ENCODE measurements around the gene MYBBP1A.
"Not testable (repeated sequence)": the region's sequence is repeated elsewhere in the genome, so short reads cannot be mapped to it uniquely, and the experiment has no call there.

MYBBP1A gene, protein sequence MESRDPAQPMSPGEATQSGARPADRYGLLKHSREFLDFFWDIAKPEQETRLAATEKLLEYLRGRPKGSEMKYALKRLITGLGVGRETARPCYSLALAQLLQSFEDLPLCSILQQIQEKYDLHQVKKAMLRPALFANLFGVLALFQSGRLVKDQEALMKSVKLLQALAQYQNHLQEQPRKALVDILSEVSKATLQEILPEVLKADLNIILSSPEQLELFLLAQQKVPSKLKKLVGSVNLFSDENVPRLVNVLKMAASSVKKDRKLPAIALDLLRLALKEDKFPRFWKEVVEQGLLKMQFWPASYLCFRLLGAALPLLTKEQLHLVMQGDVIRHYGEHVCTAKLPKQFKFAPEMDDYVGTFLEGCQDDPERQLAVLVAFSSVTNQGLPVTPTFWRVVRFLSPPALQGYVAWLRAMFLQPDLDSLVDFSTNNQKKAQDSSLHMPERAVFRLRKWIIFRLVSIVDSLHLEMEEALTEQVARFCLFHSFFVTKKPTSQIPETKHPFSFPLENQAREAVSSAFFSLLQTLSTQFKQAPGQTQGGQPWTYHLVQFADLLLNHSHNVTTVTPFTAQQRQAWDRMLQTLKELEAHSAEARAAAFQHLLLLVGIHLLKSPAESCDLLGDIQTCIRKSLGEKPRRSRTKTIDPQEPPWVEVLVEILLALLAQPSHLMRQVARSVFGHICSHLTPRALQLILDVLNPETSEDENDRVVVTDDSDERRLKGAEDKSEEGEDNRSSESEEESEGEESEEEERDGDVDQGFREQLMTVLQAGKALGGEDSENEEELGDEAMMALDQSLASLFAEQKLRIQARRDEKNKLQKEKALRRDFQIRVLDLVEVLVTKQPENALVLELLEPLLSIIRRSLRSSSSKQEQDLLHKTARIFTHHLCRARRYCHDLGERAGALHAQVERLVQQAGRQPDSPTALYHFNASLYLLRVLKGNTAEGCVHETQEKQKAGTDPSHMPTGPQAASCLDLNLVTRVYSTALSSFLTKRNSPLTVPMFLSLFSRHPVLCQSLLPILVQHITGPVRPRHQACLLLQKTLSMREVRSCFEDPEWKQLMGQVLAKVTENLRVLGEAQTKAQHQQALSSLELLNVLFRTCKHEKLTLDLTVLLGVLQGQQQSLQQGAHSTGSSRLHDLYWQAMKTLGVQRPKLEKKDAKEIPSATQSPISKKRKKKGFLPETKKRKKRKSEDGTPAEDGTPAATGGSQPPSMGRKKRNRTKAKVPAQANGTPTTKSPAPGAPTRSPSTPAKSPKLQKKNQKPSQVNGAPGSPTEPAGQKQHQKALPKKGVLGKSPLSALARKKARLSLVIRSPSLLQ (N-terminal part only)

GRCh38 chr17:4554997-4555799 lies at the start of gene MYBBP1A:
MYBBP1A (minus strand) TSS chr17:4555384; CDS start chr17:4555324, 60 bp downstream.
- peak; percentile 96 to 97 for DNase-seq (ENCODE audit: low read depth in 2 of 2)

- DNase-seq (ENCODE audit: low read depth in 2 of 2) = not testable (repeated sequence)
Observed at GRCh38 chr17:4604736-4605135, 49.6 kb upstream of the MYBBP1A start.

- DNase-seq (ENCODE audit: low read depth in 2 of 2) = no peak
Observed at GRCh38 chr17:4604111-4604644, 49.0 kb upstream of the MYBBP1A start.

DNA sequence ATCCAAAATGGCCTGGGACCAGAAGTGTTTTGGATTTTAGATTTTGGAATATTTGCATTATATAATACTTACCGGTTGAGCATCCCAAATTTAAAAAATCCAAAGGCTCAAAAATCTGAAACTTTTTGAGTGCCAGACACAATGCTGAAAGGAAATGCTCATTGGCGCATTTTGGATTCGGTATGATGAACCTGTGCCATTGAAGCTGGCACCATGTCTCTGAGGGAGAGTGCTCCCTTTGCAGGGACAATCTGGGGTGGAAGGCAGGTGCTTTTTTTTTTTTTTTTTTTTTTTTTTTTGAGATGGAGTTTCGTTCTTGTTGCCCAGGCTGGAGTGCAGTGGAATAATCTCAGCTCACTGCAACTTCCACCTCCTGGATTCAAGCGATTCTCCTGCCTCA lies 46.9 kb upstream of the MYBBP1A start:
- no peak for DNase-seq (ENCODE audit: low read depth in 2 of 2)

GRCh38 chr17:4601326-4601725 lies 46.1 kb upstream of the MYBBP1A start:
- no peak for DNase-seq (ENCODE audit: low read depth in 2 of 2)

- DNase-seq (ENCODE audit: low read depth in 2 of 2) = no peak
Observed at GRCh38 chr17:4600563-4600962, 45.4 kb upstream of the MYBBP1A start.

DNA sequence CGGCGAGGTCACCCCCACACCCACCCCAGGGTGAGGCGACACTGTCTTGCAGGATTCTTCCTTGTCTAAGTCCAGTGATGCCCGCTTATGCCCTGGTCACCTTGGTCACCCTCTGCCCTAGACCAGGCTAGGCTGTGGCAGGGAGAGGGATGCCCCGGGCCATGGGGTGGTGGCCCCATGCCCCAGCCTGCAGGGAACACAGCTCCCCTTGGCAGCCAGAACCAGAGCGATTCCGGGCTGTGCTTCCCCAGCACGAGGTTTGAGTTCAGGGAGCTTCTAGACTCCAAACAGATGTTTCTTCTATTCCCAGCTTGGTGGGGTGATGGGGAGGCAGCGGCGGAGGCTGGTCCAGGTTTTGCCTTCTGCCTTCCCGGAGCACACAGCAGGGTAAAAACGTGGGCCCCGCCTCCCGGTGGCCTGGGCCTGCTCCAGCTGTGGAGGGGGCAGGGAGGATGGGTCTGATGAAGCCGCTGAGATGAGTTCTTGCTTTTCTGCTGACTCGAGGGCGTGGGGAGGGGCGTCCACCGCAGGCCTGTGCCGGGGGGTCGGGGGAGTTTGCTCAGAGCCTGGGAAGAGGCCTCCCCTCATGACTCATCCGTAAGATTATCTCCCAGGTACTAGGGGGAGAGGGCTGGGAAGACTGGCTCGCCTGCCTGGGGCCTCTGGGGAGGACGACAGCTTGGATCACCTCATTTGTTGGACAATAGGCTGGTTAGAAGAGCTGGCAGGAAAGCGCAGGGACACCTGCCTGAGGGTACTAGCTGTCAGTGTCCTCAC lies 44.5 kb upstream of the MYBBP1A start:
- DNase-seq (ENCODE audit: low read depth in 2 of 2) = no peak

- DNase-seq (ENCODE audit: low read depth in 2 of 2) = no peak
Observed at GRCh38 chr17:4598776-4599504, 43.8 kb upstream of the MYBBP1A start.

DNA sequence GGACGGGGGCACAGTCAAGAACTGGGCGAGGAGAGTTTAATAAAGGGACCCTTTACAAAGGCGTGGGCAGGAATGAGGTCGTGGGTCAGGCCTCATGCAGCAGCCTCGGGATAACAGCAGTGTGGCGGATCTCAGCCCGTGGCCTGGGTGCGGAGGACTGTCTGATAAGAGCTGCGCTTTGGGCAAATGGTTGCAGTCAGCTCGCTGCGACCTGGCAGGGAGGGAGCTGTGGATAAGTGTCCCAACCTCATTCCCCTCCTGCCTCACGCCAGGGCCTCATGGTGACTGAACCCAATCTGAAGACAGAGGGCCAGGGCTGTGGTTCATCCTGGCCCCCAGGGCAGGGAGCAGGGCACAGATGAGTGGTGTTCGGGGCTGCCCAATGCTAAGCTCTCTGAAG lies 42.8 kb upstream of the MYBBP1A start:
- no peak for DNase-seq (ENCODE audit: low read depth in 2 of 2)

DNA sequence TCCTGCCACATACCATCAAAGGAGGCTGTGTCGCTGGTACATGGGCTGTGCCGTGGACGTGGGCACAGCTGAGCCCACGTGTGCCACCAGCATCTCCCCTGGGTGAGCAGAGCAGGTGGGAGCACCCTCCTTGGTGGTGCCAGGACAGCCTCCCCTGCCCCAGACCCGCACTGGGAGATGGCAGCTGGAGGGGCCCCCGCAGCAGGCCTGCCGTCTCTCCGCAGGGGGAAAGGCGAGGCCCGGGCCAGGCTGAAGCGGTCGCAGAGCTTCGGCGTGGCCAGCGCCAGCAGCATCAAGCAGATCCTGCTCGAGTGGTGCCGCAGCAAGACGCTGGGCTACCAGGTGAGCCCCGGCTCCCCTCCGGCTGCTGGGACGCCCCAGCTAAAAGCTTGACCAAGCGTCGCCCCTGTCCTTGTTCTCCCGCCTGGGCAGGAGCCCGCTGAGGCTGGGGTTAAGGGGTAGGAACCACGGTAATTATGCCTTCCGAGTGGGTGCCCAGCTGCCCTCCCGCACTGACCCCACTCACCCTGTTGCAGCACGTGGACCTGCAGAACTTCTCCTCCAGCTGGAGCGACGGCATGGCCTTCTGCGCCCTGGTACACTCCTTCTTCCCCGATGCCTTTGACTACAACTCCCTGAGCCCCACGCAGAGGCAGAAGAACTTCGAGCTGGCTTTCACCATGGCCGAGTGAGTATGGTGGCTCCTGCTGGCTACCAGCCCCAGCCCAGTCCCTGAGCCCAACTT lies 41.6 kb upstream of the MYBBP1A start:
- DNase-seq (ENCODE audit: low read depth in 2 of 2) = no peak

GRCh38 chr17:4595685-4596342 lies 40.6 kb upstream of the MYBBP1A start:
- DNase-seq (ENCODE audit: low read depth in 2 of 2) = not testable (repeated sequence)

DNA sequence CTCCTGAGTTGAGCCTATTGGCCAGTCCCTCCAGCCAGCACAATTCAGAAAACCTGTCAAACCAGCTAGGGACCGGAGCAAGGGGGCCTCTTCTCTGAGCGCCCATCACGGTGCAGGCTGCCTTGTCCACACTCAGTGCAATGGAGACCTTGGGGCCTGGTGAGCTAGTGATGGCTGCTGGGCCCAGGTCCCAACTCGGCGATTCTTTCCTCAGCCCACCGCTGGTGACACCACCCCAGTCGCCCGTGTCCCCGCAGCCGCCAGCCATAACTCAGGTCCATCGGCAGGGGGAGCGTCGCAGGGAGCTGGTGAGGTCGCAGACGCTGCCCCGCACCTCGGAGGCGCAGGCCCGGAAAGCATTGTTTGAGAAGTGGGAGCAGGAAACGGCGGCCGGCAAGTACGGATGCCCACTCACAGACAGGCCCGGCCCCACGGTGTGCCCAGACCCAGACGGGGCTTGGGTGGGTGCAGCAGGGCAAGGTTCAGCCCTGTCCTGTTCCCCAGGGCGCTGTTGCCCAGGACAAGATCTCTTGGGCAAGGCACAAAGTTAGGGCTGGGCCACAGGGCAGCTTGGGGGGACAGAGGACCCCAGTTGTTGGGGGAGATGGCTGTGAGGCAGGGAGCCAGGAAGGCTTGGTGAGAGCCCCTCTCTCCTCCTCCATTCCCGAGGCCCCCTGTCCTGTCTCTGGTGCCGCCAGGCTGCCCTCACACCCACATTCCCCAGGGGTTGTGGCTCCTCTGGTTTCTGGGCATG lies 39.9 kb upstream of the MYBBP1A start:
- peak in 1 of 2 donors; percentile 22 for DNase-seq (ENCODE audit: low read depth in 2 of 2)

DNA sequence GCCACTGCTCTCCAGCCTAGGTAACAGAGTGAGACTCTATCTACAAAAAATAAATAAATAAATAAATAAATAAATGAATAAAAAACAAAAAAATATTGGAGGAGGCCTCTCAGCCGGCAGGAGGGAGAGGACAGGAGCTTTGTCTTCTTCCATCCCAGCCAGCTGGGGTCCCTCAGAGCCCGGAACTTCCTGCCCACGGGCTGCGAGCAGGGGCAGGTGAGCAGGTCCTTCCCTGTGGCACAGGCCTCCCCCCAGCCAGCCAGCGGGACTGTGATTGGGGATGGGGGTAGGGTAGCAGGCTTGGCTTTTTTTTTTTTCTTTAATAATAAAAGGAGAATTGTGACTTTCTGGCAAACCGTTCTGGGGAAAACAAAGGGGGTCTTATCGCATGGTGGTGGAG lies 39.2 kb upstream of the MYBBP1A start:
- DNase-seq (ENCODE audit: low read depth in 2 of 2) = no peak

GRCh38 chr17:4593021-4593421 lies 37.8 kb upstream of the MYBBP1A start:
- DNase-seq (ENCODE audit: low read depth in 2 of 2) = no peak

DNA sequence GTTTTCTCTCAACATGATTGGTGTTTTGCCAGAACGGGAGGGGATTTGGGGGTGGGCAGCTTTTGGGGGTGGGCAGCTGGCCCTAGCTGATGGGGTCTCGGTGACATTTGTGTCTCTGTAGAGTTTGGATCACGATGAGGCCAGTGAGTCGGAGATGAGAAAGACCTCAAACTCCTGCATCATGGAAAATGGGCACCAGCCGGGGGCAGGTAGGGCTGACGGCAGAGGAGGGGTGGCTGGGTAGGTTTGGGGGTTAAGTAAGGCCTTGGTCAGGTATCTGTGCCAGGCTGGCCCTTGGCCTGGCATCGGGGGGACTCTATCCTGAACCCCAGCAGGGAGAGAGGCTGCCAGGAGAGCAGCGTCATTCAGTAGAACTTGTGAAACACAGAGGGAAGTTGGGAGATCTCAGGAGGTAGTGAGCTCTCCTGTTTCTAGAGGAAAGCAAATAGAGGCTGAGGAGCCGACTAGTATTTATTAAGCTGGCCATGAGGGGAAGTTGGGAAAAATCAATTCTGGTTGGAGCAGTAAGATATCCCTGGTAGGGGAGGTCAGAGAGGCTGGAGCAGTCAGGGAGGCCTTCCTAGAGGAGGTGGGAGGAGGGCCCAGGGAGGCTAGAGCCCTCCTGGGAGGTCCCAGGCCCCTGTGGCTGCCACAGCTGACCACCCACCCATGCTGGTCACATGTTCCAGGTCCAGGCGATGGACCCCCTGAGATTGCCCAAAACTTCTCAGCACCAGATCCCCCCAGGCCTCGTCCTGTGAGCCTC lies 37.2 kb upstream of the MYBBP1A start:
- DNase-seq (ENCODE audit: low read depth in 2 of 2) = no peak

- DNase-seq (ENCODE audit: low read depth in 2 of 2) = no peak
Observed at GRCh38 chr17:4591529-4591928, 36.3 kb upstream of the MYBBP1A start.
